PC-3 (cell line): Measurements from ENCODE around the gene NT5DC3. TPM values are rescaled to one million over a fixed set of nuclear protein-coding genes. Genes with fewer than 3 reads are reported as not detected.
A peak's percentile ranks its signal among the peaks of the same experiment; 100 is the strongest.

Experiments used
- ATAC-seq: fragments of 200-7000 bp; cut with Tn5 transposase; 2 replicates; pipeline ENCODE4 v1.9.1; 2020; ENCODE audit warnings: mild to moderate bottlenecking, moderate library complexity
- BruUV-seq: library from RNA; stranded (reverse); fragments of 400-500 nt; replicated peaks from 2 replicates; lab custom pipeline; 2021; lab: Mats Ljungman, UMichigan
- CTCF ChIA-PET: fragments of 300-600 bp; sonication (Branson Sonifier 250); formaldehyde crosslinking; loops from one replicate; lab custom pipeline; 2022; ENCODE audit warnings: antibody characterized with exemption; lab: Charles Lee
- POLR2A ChIA-PET: fragments of 300-600 bp; sonication (Branson Sonifier 250); formaldehyde crosslinking; loops from one replicate; lab custom pipeline; 2022; ENCODE audit warnings: antibody characterized with exemption; ENCODE audit not compliant: unreplicated experiment; lab: Charles Lee
- DNase-seq: peaks from one replicate; pipeline ENCODE4 v3.0.0-alpha.2; 2015
- H2AFZ ChIP-seq: fragments of 300-600 bp; sonication (generic); 2 replicates; pipeline ENCODE4 v1.6.0; 2016; ENCODE audit warnings: antibody characterized with exemption, low read length
- H3F3A ChIP-seq: fragments of 300-600 bp; sonication (generic); one replicate; pipeline ENCODE4 v1.6.0; 2017; ENCODE audit warnings: antibody characterized with exemption, low read length, control low read depth, mild to moderate bottlenecking; ENCODE audit not compliant: unreplicated experiment
- H3K27ac ChIP-seq: fragments of 300-600 bp; sonication (generic); 2 replicates; pipeline ENCODE4 v1.5.1; 2016; ENCODE audit warnings: mild to moderate bottlenecking, low read length
- H3K27me3 ChIP-seq: fragments of 300-600 bp; sonication (generic); 2 replicates; pipeline ENCODE4 v1.6.1; 2016; ENCODE audit warnings: low read length, mixed read lengths
- H3K36me3 ChIP-seq: fragments of 300-600 bp; sonication (generic); 2 replicates; pipeline ENCODE4 v1.6.1; 2016; ENCODE audit warnings: low read depth, mixed run types, low read length, mixed read lengths
- H3K4me1 ChIP-seq: fragments of 300-600 bp; sonication (generic); 2 replicates; pipeline ENCODE4 v1.5.1; 2016; ENCODE audit warnings: low read length; ENCODE audit not compliant: insufficient read depth
- H3K4me2 ChIP-seq: fragments of 300-600 bp; sonication (generic); 2 replicates; pipeline ENCODE4 v1.6.0; 2016; ENCODE audit warnings: low read length
- H3K4me3 ChIP-seq: fragments of 300-600 bp; sonication (generic); 2 replicates; pipeline ENCODE4 v1.5.1; 2016; ENCODE audit warnings: mild to moderate bottlenecking, low read length, mixed read lengths
- H3K79me2 ChIP-seq: fragments of 300-600 bp; sonication (generic); 2 replicates; pipeline ENCODE4 v1.6.1; 2017; ENCODE audit warnings: low read length, mixed read lengths
- H3K9ac ChIP-seq: fragments of 300-600 bp; sonication (generic); 2 replicates; pipeline ENCODE4 v1.6.0; 2016; ENCODE audit warnings: mild to moderate bottlenecking, low read length
- H3K9me2 ChIP-seq: fragments of 300-600 bp; sonication (generic); replicated peaks from 2 replicates; pipeline ENCODE4 v1.6.1; 2016; ENCODE audit warnings: mixed run types, low read length, mixed read lengths
- H3K9me3 ChIP-seq: fragments of 300-600 bp; sonication (generic); 2 replicates; pipeline ENCODE4 v1.6.1; 2016; ENCODE audit warnings: low read length, mixed read lengths
- H4K20me1 ChIP-seq: fragments of 300-600 bp; sonication (generic); 2 replicates; pipeline ENCODE4 v1.6.1; 2016; ENCODE audit warnings: low read length, mixed read lengths
- EZH2 ChIP-seq: fragments of 300-600 bp; sonication (generic); IDR thresholded peaks from one replicate; pipeline ENCODE4 v1.6.1; 2017; ENCODE audit warnings: antibody characterized with exemption, mild to moderate bottlenecking, low read length; ENCODE audit not compliant: unreplicated experiment
- EZH2phosphoT487 ChIP-seq: fragments of 300-600 bp; sonication (generic); IDR thresholded peaks from 2 replicates; pipeline ENCODE4 v1.6.1; 2018; ENCODE audit warnings: mild to moderate bottlenecking, antibody characterized with exemption, low read length, borderline replicate concordance
- intact Hi-C: fragments of 100-400 bp; cut with micrococcal nuclease; formaldehyde crosslinking; loops from 2 replicates; pipeline ENCODE4 v1.9.0; 2023
- total RNA-seq: library from RNA; depleted of rRNA; stranded (reverse); fragments of >200 nt; gene quantifications from 2 replicates; pipeline ENCODE4 v1.2.3, GENCODE V29; 2014
- TF ChIP-seq, protein P1 (sequence below): fragments of 300-600 bp; sonication (generic); conservative IDR thresholded peaks from 2 replicates; pipeline ENCODE4 v1.5.1; 2017; ENCODE audit warnings: antibody characterized with exemption, low read depth, mild to moderate bottlenecking, low read length

The NT5DC3 gene
- total RNA-seq, 1 experiment from 2014 or later = 15.7 TPM

DNA sequence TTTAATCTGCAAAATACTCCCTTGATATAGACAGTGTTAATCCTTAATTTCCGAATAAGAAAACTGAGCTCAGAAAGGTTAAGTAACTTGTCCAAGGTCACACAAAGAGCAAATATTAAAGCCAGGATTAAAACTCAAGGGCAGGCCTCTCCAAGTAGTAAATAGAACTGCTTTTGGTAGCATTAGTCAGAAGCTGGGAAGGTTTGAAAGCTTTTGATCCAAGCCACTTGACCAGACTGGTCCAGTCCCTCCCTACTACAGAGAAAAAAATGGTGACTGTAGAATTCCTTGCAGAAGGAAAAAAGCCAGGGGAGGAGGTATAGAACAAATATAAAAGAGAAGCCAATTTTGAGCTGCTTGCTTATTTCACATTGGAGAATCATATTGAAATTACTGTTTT, 111.5 kb downstream of the NT5DC3 start:
- no peak overlapping the region for H3K27ac ChIP-seq
- intact Hi-C loops = no loop called here
- TF ChIP-seq EZH2phosphoT487 (no peak), EZH2 (no peak)
- TF ChIP-seq, protein P1, sequence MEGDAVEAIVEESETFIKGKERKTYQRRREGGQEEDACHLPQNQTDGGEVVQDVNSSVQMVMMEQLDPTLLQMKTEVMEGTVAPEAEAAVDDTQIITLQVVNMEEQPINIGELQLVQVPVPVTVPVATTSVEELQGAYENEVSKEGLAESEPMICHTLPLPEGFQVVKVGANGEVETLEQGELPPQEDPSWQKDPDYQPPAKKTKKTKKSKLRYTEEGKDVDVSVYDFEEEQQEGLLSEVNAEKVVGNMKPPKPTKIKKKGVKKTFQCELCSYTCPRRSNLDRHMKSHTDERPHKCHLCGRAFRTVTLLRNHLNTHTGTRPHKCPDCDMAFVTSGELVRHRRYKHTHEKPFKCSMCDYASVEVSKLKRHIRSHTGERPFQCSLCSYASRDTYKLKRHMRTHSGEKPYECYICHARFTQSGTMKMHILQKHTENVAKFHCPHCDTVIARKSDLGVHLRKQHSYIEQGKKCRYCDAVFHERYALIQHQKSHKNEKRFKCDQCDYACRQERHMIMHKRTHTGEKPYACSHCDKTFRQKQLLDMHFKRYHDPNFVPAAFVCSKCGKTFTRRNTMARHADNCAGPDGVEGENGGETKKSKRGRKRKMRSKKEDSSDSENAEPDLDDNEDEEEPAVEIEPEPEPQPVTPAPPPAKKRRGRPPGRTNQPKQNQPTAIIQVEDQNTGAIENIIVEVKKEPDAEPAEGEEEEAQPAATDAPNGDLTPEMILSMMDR = no peak
- no peaks in the 10 kb centered on the region for H4K20me1 ChIP-seq
- no TSS peak for BruUV-seq
- ATAC-seq (no peak), DNase-seq (no peak)
- no peak overlapping the region for H3K4me2 ChIP-seq
- POLR2A ChIA-PET = no interaction called here
- CTCF ChIA-PET = no interaction called here
- no peak overlapping the region for H3K9ac ChIP-seq
- H3K9me3 ChIP-seq = no peaks in the 10 kb centered on the region
- H3K27me3 ChIP-seq = peaks cover 21% of the 10 kb centered on the region
- H3F3A ChIP-seq = no peaks in the 10 kb centered on the region
- no peak overlapping the region for H3K4me3 ChIP-seq
- H3K36me3 ChIP-seq = no peaks in the 10 kb centered on the region
- no peak overlapping the region for H2AFZ ChIP-seq
- no peaks in the 10 kb centered on the region for H3K9me2 ChIP-seq
- no peaks in the 10 kb centered on the region for H3K4me1 ChIP-seq
- no peaks in the 10 kb centered on the region for H3K79me2 ChIP-seq

DNA sequence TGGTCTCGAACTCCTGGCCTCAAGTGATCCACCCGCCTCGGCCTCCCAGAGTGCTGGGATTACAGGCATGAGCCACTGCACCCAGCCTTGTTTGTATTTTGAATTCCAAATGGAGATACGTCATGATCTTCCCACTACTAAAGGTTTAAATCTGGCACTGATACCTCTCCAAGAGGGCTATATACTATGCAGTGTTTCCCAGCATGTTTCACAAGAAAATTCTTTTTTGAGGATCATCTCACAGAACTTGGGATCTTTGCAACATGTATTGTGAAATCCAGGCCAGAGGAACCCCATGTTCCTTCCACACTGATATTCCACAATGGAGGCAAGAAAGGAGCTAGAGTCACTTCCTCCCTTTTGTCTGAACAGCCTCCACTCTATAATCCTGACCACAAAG, 112.7 kb downstream of the NT5DC3 start:
- H3K36me3 ChIP-seq = no peaks in the 10 kb centered on the region
- intact Hi-C loops = no loop called here
- no peaks in the 10 kb centered on the region for H3F3A ChIP-seq
- CTCF ChIA-PET = no interaction called here
- no peak overlapping the region for H3K4me3 ChIP-seq
- H3K9me3 ChIP-seq = no peaks in the 10 kb centered on the region
- no peaks in the 10 kb centered on the region for H3K9me2 ChIP-seq
- H3K27ac ChIP-seq = no peak overlapping the region
- no TSS peak for BruUV-seq
- DNase-seq (no peak), ATAC-seq (no peak)
- no peak overlapping the region for H3K9ac ChIP-seq
- POLR2A ChIA-PET = no interaction called here
- no peaks in the 10 kb centered on the region for H4K20me1 ChIP-seq
- H2AFZ ChIP-seq = no peak overlapping the region
- H3K4me2 ChIP-seq = no peak overlapping the region
- no peaks in the 10 kb centered on the region for H3K79me2 ChIP-seq
- H3K4me1 ChIP-seq = no peaks in the 10 kb centered on the region
- peaks cover 25% of the 10 kb centered on the region for H3K27me3 ChIP-seq
- TF ChIP-seq EZH2 (no peak), EZH2phosphoT487 (no peak)
- TF ChIP-seq, protein P1 = no peak

DNA sequence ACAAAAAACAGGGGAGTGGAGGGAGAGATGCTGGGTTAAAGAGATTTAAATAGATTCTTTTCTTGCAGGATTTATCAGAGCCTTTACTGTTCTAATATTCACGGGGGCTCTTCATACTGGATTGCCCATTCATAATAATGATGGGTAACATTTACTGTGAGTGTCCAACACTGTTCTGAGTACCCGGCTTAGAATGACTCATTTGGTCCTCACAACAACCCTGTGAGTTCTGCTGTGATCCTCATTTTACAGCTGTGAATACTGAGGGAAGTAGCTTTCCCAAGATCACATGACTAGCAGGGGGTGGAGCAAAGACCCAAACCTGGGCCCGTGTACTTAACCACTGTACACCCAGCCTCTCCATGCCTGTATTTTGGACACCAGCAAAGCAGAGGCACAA, 113.4 kb downstream of the NT5DC3 start:
- Histone ChIP-seq H3K9ac (no peak overlapping the region), H3K4me2 (no peak overlapping the region), H2AFZ (no peak overlapping the region), H3K79me2 (no peaks in the 10 kb centered on the region), H3K27ac (no peak overlapping the region), H3K27me3 (peaks cover 30% of the 10 kb centered on the region), H3K36me3 (no peaks in the 10 kb centered on the region), H3K9me3 (no peaks in the 10 kb centered on the region), H4K20me1 (no peaks in the 10 kb centered on the region), H3F3A (no peaks in the 10 kb centered on the region), H3K4me3 (no peak overlapping the region), H3K4me1 (no peaks in the 10 kb centered on the region), H3K9me2 (no peaks in the 10 kb centered on the region)
- DNase-seq = no peak
- peak; percentile 35; the same call in 1 of the 2 replicates for ATAC-seq
- intact Hi-C loops = no loop called here
- TF ChIP-seq, protein P1 = no peak
- no peak for TF ChIP-seq EZH2
- no peak for TF ChIP-seq EZH2phosphoT487
- POLR2A ChIA-PET = no interaction called here
- CTCF ChIA-PET = no interaction called here
- no TSS peak for BruUV-seq
